ENCODE data around the gene CCDC81. TPM values are rescaled to one million over a fixed set of nuclear protein-coding genes. Genes with fewer than 3 reads are reported as not detected.
A peak's percentile ranks its signal among the peaks of the same experiment; 100 is the strongest.

CCDC81 gene
- total RNA-seq, 1 donor from 2014 or later = 36.5 TPM

GRCh38 chr11:86390487-86390886, 15.8 kb downstream of the CCDC81 start:
- Histone ChIP-seq H3K27me3 (no peaks in the 10 kb centered on the region), H3K36me3 (no peaks in the 10 kb centered on the region), H3K9me3 (no peaks in the 10 kb centered on the region), H3K4me3 (no peak overlapping the region), H3K4me1 (peaks cover 0 to 2% of the 10 kb centered on the region in 2 donors), H3K27ac (no peak overlapping the region)
- intact Hi-C loops (cut with DNase I) = no loop called here
- no peak for DNase-seq (ENCODE audit: low spot score in 2 of 2)
- TF ChIP-seq CTCF (IDR thresholded peaks at IDR 0.05) = no peak

GRCh38 chr11:86395061-86395551, 20.4 kb downstream of the CCDC81 start:
- peak overlapping the region in 1 of 2 donors; percentile 13 for H3K27ac ChIP-seq
- no peak for TF ChIP-seq CTCF (IDR thresholded peaks at IDR 0.05)

DNA sequence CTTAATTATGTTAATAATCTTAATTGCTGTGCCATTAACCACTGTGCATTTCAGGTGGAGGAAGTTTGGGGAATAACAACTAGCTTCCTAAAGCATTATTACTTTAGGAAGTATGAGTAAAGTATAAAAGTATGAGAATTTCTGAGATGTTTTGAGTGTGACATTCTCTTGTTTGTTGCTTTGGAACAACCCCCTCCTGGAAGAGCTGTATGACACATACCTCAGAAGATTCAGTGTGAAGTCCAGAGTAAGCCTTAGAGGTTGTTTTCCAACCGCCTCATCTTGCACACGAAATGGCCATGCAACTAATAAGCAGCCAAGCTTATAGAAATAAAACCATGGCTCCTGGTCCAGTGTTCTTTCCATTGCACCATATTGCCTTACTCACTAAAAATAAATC, 21.7 kb downstream of the CCDC81 start:
- no peak overlapping the region for H3K27ac ChIP-seq

More at GRCh38 chr11:86395061-86395551, 20.4 kb downstream of the CCDC81 start:
- intact Hi-C loops (cut with DNase I) = no loop called here
- DNase-seq (ENCODE audit: low spot score in 2 of 2) = no peak
- H3K9me3 ChIP-seq = no peaks in the 10 kb centered on the region
- no peak overlapping the region for H3K4me3 ChIP-seq
- H3K36me3 ChIP-seq = no peaks in the 10 kb centered on the region
- no peaks in the 10 kb centered on the region for H3K27me3 ChIP-seq
- H3K4me1 ChIP-seq = peaks cover 0 to 2% of the 10 kb centered on the region in 2 donors

GRCh38 chr11:86397351-86397750, 22.7 kb downstream of the CCDC81 start:
- H3K36me3 ChIP-seq = no peaks in the 10 kb centered on the region
- TF ChIP-seq CTCF (IDR thresholded peaks at IDR 0.05) = no peak
- no peak overlapping the region for H3K4me3 ChIP-seq
- intact Hi-C loops (cut with DNase I) = no loop called here
- no peaks in the 10 kb centered on the region for H3K9me3 ChIP-seq
- no peaks in the 10 kb centered on the region for H3K27me3 ChIP-seq
- H3K4me1 ChIP-seq = peaks cover 0 to 2% of the 10 kb centered on the region in 2 donors
- no peak for DNase-seq (ENCODE audit: low spot score in 2 of 2)
- H3K27ac ChIP-seq = no peak overlapping the region

More for the DNA sequence above, 21.7 kb downstream of the CCDC81 start:
- DNase-seq (ENCODE audit: low spot score in 2 of 2) = no peak
- H3K4me1 ChIP-seq = peaks cover 0 to 2% of the 10 kb centered on the region in 2 donors
- no peaks in the 10 kb centered on the region for H3K27me3 ChIP-seq
- TF ChIP-seq CTCF (IDR thresholded peaks at IDR 0.05) = no peak
- no peaks in the 10 kb centered on the region for H3K9me3 ChIP-seq
- intact Hi-C loops (cut with DNase I) = no loop called here
- H3K36me3 ChIP-seq = no peaks in the 10 kb centered on the region
- H3K4me3 ChIP-seq = no peak overlapping the region

DNA sequence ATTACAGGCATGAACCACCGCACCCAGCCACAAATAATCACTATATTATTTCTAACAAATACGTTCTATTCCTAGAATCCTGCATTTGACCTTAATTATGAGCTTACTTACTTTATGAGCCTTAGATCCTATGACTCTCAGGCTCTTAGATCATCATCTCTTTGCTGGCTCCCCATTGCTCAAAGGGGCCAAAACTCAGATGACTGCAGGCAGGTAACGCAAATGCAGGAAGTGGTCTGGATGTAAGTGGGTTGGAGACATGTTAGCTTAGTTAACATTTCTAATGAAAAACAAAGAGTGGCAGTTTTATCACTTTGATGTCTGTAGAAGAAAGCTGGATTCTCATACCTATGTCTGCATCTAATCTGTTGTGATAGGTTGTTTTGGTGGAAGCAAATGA, 23.4 kb downstream of the CCDC81 start:
- intact Hi-C loops (cut with DNase I) = no loop called here
- H3K27me3 ChIP-seq = no peaks in the 10 kb centered on the region
- no peak for DNase-seq (ENCODE audit: low spot score in 2 of 2)
- peaks cover 0 to 2% of the 10 kb centered on the region in 2 donors for H3K4me1 ChIP-seq
- H3K4me3 ChIP-seq = no peak overlapping the region
- H3K36me3 ChIP-seq = no peaks in the 10 kb centered on the region
- H3K9me3 ChIP-seq = no peaks in the 10 kb centered on the region
- H3K27ac ChIP-seq = no peak overlapping the region
- TF ChIP-seq CTCF (IDR thresholded peaks at IDR 0.05) = no peak

- no peak for DNase-seq (ENCODE audit: low spot score in 2 of 2)
- intact Hi-C loops (cut with DNase I) = no loop called here
- no peak for TF ChIP-seq CTCF (IDR thresholded peaks at IDR 0.05)
These were observed 28.8 kb downstream of the CCDC81 start for GRCh38 chr11:86403458-86403857.

More at GRCh38 chr11:86403458-86403857, 28.8 kb downstream of the CCDC81 start:
- Histone ChIP-seq H3K4me1 (no peaks in the 10 kb centered on the region), H3K9me3 (no peaks in the 10 kb centered on the region), H3K36me3 (no peaks in the 10 kb centered on the region), H3K4me3 (no peak overlapping the region), H3K27me3 (no peaks in the 10 kb centered on the region), H3K27ac (no peak overlapping the region)
